HCT116 (cell line): Measurements from ENCODE around the gene CTXN3. TPM values are rescaled to one million over a fixed set of nuclear protein-coding genes. Genes with fewer than 3 reads are reported as not detected.

Source experiments
- ATAC-seq: fragments of 200-7000 bp; cut with Tn5 transposase; 2 replicates; pipeline ENCODE4 v1.9.1; 2020; ENCODE audit warnings: mild to moderate bottlenecking, moderate library complexity
- BruUV-seq: library from RNA; stranded (reverse); fragments of 400-500 nt; replicated peaks from 2 replicates; lab custom pipeline; 2021; lab: Mats Ljungman, UMichigan
- CTCF ChIA-PET: fragments of 300-600 bp; sonication (Branson Sonifier 250); formaldehyde crosslinking; loops from one replicate; lab custom pipeline; 2021; ENCODE audit warnings: antibody characterized with exemption; lab: Charles Lee
- POLR2A ChIA-PET: fragments of 300-600, 350-600 bp; sonication (Branson Sonifier 250); formaldehyde crosslinking; loops from one replicate; lab custom pipeline; 2021; ENCODE audit warnings: antibody characterized with exemption; lab: Charles Lee
- RAD21 ChIA-PET, 2 experiments: fragments of 300-600 bp; sonication (Branson Sonifier 250); formaldehyde crosslinking; loops; one replicate each; lab custom pipeline; 2023; ENCODE audit warnings: low total read pairs in 2 of 2; ENCODE audit not compliant: uncharacterized antibody in 2 of 2, unreplicated experiment in 2 of 2, low non-redundant PET in 1 of 2; lab: Charles Lee
- DNase-seq: peaks from one replicate; pipeline ENCODE4 v3.0.0-alpha.2; 2010; ENCODE audit warnings: low read depth, low spot score
- H2AFZ ChIP-seq: fragments of 200-600 bp; shearing (Covaris generic), sonication (generic); 2 replicates; pipeline ENCODE4 v1.6.1; 2017; ENCODE audit warnings: low read depth, mixed run types, mixed read lengths, antibody characterized with exemption, low read length; ENCODE audit not compliant: poor library complexity, severe bottlenecking
- H3K27ac ChIP-seq: 2 replicates; pipeline ENCODE4 v1.5.1; 2012; ENCODE audit warnings: low read depth, low read length
- H3K27me3 ChIP-seq: fragments of 200-600 bp; sonication (generic); 2 replicates; pipeline ENCODE4 v1.6.1; 2016; ENCODE audit warnings: mixed run types, low read length, mixed read lengths; ENCODE audit not compliant: insufficient read depth
- H3K36me3 ChIP-seq, 2 experiments: fragments of 200-500 bp in 1 of 2; fragments of 200-600 bp in 1 of 2; sonication (Bioruptor generic) in 1 of 2; sonication (generic) in 1 of 2; 2 replicates each; pipeline versions ENCODE4 v1.5.1 to v1.6.1; 2014 to 2016; ENCODE audit warnings: low read length in 2 of 2, inconsistent platforms in 1 of 2, mixed read lengths in 1 of 2, mixed run types in 1 of 2; ENCODE audit not compliant: insufficient read depth in 2 of 2, control insufficient read depth in 1 of 2
- H3K4me1 ChIP-seq, 2 experiments: fragments of 200-600 bp in 1 of 2; sonication (generic) in 1 of 2; 2 replicates each; pipeline versions ENCODE4 v1.5.1 to v1.6.1; 2012 to 2017; ENCODE audit warnings: low read length in 2 of 2, inconsistent platforms in 1 of 2, mild to moderate bottlenecking in 1 of 2, mixed read lengths in 1 of 2, mixed run types in 1 of 2, moderate library complexity in 1 of 2; ENCODE audit not compliant: insufficient read depth in 2 of 2, control insufficient read depth in 1 of 2
- H3K4me2 ChIP-seq: fragments of 200-600 bp; sonication (generic); 2 replicates; pipeline ENCODE4 v1.6.1; 2017; ENCODE audit warnings: mixed run types, low read length, mixed read lengths
- H3K4me3 ChIP-seq, 2 experiments: fragments of 200-600 bp in 1 of 2; sonication (generic) in 1 of 2; replicated peaks in 1 of 2; 2 replicates each; pipeline ENCODE4 v1.5.1; 2011 to 2016; ENCODE audit warnings: low read length in 2 of 2, control low read depth in 1 of 2, low read depth in 1 of 2, mild to moderate bottlenecking in 1 of 2, mixed read lengths in 1 of 2, mixed run types in 1 of 2
- H3K79me2 ChIP-seq: fragments of 200-600 bp; sonication (generic); 2 replicates; pipeline ENCODE4 v1.6.1; 2017; ENCODE audit warnings: mild to moderate bottlenecking, mixed run types, low read length, moderate library complexity, mixed read lengths; ENCODE audit not compliant: insufficient read depth
- H3K9ac ChIP-seq: fragments of 200-600 bp; sonication (generic); 2 replicates; pipeline ENCODE4 v1.6.1; 2016; ENCODE audit warnings: low read length, mixed read lengths
- H3K9me2 ChIP-seq: fragments of 200-600 bp; sonication (generic), shearing (Covaris generic); 2 replicates; pipeline ENCODE4 v1.6.1; 2017; ENCODE audit warnings: mixed run types, mild to moderate bottlenecking, moderate library complexity; ENCODE audit not compliant: insufficient read depth
- H3K9me3 ChIP-seq, 2 experiments: fragments of 200-500 bp in 1 of 2; fragments of 200-600 bp in 1 of 2; sonication (Bioruptor generic) in 1 of 2; sonication (generic) in 1 of 2; 2 replicates each; pipeline ENCODE4 v1.6.1; 2014 to 2017; ENCODE audit warnings: low read length in 2 of 2, mixed read lengths in 2 of 2, inconsistent platforms in 1 of 2, low read depth in 1 of 2, mild to moderate bottlenecking in 1 of 2, mixed run types in 1 of 2, moderate library complexity in 1 of 2; ENCODE audit not compliant: control insufficient read depth in 1 of 2, insufficient read depth in 1 of 2
- H4K20me1 ChIP-seq: fragments of 200-600 bp; sonication (generic), shearing (Covaris generic); 2 replicates; pipeline ENCODE4 v1.6.1; 2017; ENCODE audit warnings: mixed run types, mild to moderate bottlenecking, moderate library complexity; ENCODE audit not compliant: insufficient read depth
- ATF3 ChIP-seq: IDR thresholded peaks from 2 replicates; pipeline ENCODE4 v1.6.1; 2012
- CBX3 ChIP-seq: IDR thresholded peaks from 2 replicates; pipeline ENCODE4 v1.6.1; 2012; ENCODE audit warnings: low read depth
- CEBPB ChIP-seq: IDR thresholded peaks from 2 replicates; pipeline ENCODE4 v1.6.1; 2012; ENCODE audit warnings: low read depth
- EGR1 ChIP-seq: IDR thresholded peaks from 2 replicates; pipeline ENCODE4 v1.6.1; 2012; ENCODE audit warnings: low read depth
- EZH2phosphoT487 ChIP-seq: fragments of 200-600 bp; IDR thresholded peaks from 2 replicates; pipeline ENCODE4 v1.6.1; 2018; ENCODE audit warnings: antibody characterized with exemption, borderline replicate concordance
- FOSL1 ChIP-seq: IDR thresholded peaks from 2 replicates; pipeline ENCODE4 v1.6.1; 2012; ENCODE audit warnings: low read depth
- JUND ChIP-seq: IDR thresholded peaks from 2 replicates; pipeline ENCODE4 v1.6.1; 2012
- MAX ChIP-seq: IDR thresholded peaks from 2 replicates; pipeline ENCODE4 v1.6.1; 2012
- POLR2A ChIP-seq: IDR thresholded peaks from 2 replicates; pipeline ENCODE4 v1.7.0; 2011; ENCODE audit warnings: borderline replicate concordance; ENCODE audit not compliant: insufficient read depth, insufficient read length; ENCODE audit errors: extremely low read depth
- POLR2AphosphoS5 ChIP-seq: IDR thresholded peaks from 2 replicates; pipeline ENCODE4 v1.6.1; 2011; ENCODE audit warnings: mild to moderate bottlenecking, low read depth, low read length, moderate library complexity
- RAD21 ChIP-seq: IDR thresholded peaks from 2 replicates; pipeline ENCODE4 v1.6.1; 2012; ENCODE audit warnings: low read depth, mild to moderate bottlenecking
- REST ChIP-seq: IDR thresholded peaks from 2 replicates; pipeline ENCODE4 v1.6.1; 2012; ENCODE audit warnings: low read depth
- SIN3A ChIP-seq: IDR thresholded peaks from 2 replicates; pipeline ENCODE4 v1.6.1; 2012; ENCODE audit warnings: low read depth
- SP1 ChIP-seq: IDR thresholded peaks from 2 replicates; pipeline ENCODE4 v1.6.1; 2012; ENCODE audit warnings: low read depth
- SRF ChIP-seq: IDR thresholded peaks from 2 replicates; pipeline ENCODE4 v1.6.1; 2012; ENCODE audit warnings: low read depth
- TCF7L2 ChIP-seq: IDR thresholded peaks from 2 replicates; pipeline ENCODE4 v1.7.0; 2011; ENCODE audit warnings: borderline replicate concordance, inconsistent platforms; ENCODE audit not compliant: insufficient read depth, insufficient read length; ENCODE audit errors: extremely low read depth
- YY1 ChIP-seq: IDR thresholded peaks from 2 replicates; pipeline ENCODE4 v1.6.1; 2011; ENCODE audit warnings: low read length, low read depth, moderate library complexity, mild to moderate bottlenecking; ENCODE audit not compliant: insufficient replicate concordance; ENCODE audit errors: extremely low read depth
- ZFX ChIP-seq: fragments of 450-650 bp; IDR thresholded peaks from 2 replicates; pipeline ENCODE4 v1.6.1; 2017
- ZNF274 ChIP-seq: fragments of 200-500 bp; sonication (Bioruptor generic); IDR thresholded peaks from 2 replicates; pipeline ENCODE4 v1.6.1; 2014; ENCODE audit warnings: mild to moderate bottlenecking, low read depth, low read length, inconsistent platforms
- intact Hi-C: fragments of 100-400 bp; cut with micrococcal nuclease; formaldehyde crosslinking; loops from 2 replicates; pipeline ENCODE4 v1.10.0; 2022
- total RNA-seq: library from RNA; stranded (reverse); gene quantifications from one replicate; pipeline ENCODE4 v1.2.1, GENCODE V29; 2021; ENCODE audit not compliant: unreplicated experiment
- TF ChIP-seq, protein P1 (sequence below): IDR thresholded peaks from 2 replicates; pipeline ENCODE4 v1.6.1; 2011; ENCODE audit warnings: mild to moderate bottlenecking, low read length, moderate library complexity; ENCODE audit not compliant: insufficient replicate concordance; ENCODE audit errors: extremely low read depth

CTXN3 gene
- total RNA-seq, 1 experiment from 2014 or later = not detected

GRCh38 chr5:127699416-127699815 is 50.5 kb downstream of the CTXN3 start:
- Histone ChIP-seq H3K4me1 (peaks cover 9 to 18% of the 10 kb centered on the region in 2 experiments; a peak in 3 of 4 replicates), H3K79me2 (no peaks in the 10 kb centered on the region), H4K20me1 (no peaks in the 10 kb centered on the region), H3K27me3 (no peaks in the 10 kb centered on the region), H3K36me3 (no peaks in the 10 kb centered on the region), H3K9me2 (no peaks in the 10 kb centered on the region; the same call in 1 of the 2 replicates), H3K9me3 (no peaks in the 10 kb centered on the region), H2AFZ (no peak overlapping the region), H3K4me2 (no peak overlapping the region), H3K4me3 (no peak overlapping the region), H3K27ac (no peak overlapping the region), H3K9ac (no peak overlapping the region)
- intact Hi-C loops = no loop called here
- ChIA-PET POLR2A (no interaction called here), CTCF (no interaction called here), RAD21 (no interaction called here)
- DNase-seq (no peak), ATAC-seq (no peak)
- TF ChIP-seq EGR1 = no peak
- TF ChIP-seq CBX3 = no peak
- no peak for TF ChIP-seq JUND
- no peak for TF ChIP-seq MAX
- TF ChIP-seq, protein P1, sequence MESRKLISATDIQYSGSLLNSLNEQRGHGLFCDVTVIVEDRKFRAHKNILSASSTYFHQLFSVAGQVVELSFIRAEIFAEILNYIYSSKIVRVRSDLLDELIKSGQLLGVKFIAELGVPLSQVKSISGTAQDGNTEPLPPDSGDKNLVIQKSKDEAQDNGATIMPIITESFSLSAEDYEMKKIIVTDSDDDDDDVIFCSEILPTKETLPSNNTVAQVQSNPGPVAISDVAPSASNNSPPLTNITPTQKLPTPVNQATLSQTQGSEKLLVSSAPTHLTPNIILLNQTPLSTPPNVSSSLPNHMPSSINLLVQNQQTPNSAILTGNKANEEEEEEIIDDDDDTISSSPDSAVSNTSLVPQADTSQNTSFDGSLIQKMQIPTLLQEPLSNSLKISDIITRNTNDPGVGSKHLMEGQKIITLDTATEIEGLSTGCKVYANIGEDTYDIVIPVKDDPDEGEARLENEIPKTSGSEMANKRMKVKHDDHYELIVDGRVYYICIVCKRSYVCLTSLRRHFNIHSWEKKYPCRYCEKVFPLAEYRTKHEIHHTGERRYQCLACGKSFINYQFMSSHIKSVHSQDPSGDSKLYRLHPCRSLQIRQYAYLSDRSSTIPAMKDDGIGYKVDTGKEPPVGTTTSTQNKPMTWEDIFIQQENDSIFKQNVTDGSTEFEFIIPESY = no peak
- TF ChIP-seq POLR2AphosphoS5 = no peak
- TF ChIP-seq EZH2phosphoT487 = no peak
- no peak for TF ChIP-seq SP1
- no peak for TF ChIP-seq TCF7L2
- no peak for TF ChIP-seq ZNF274
- TF ChIP-seq YY1 = no peak
- no peak for TF ChIP-seq FOSL1
- no peak for TF ChIP-seq ATF3
- TF ChIP-seq RAD21 = no peak
- TF ChIP-seq SRF = no peak
- TF ChIP-seq SIN3A = no peak
- TF ChIP-seq REST = no peak
- no peak for TF ChIP-seq CEBPB
- no peak for TF ChIP-seq ZFX
- TF ChIP-seq POLR2A = no peak
- no TSS peak for BruUV-seq
